SJSA1 (cell line): ENCODE data around the gene GIPC3. TPM values are rescaled to one million over a fixed set of nuclear protein-coding genes. Genes with fewer than 3 reads are reported as not detected.

Source experiments
- DNase-seq, 2 experiments: peaks; one replicate each; pipeline ENCODE4 v3.0.0-alpha.2; 2015 to 2020; ENCODE audit warnings: low spot score in 2 of 2, low read depth in 1 of 2
- H3K27ac ChIP-seq: fragments of 250-450 bp; sonication (Bioruptor Pico); 2 replicates; pipeline ENCODE4 v1.5.1; 2020; ENCODE audit warnings: mild to moderate bottlenecking, moderate library complexity
- H3K27me3 ChIP-seq: fragments of 250-450 bp; sonication (Bioruptor Pico); replicated peaks from 2 replicates; pipeline ENCODE4 v1.5.1; 2020; ENCODE audit warnings: mild to moderate bottlenecking, moderate library complexity
- H3K36me3 ChIP-seq: fragments of 250-450 bp; sonication (Bioruptor Pico); 2 replicates; pipeline ENCODE4 v1.5.1; 2020; ENCODE audit warnings: mild to moderate bottlenecking
- H3K4me1 ChIP-seq: fragments of 250-450 bp; sonication (Bioruptor Pico); replicated peaks from 2 replicates; pipeline ENCODE4 v1.6.1; 2021; ENCODE audit warnings: mild to moderate bottlenecking
- H3K4me3 ChIP-seq: fragments of 250-450 bp; sonication (Bioruptor Pico); 2 replicates; pipeline ENCODE4 v1.5.1; 2020; ENCODE audit warnings: mild to moderate bottlenecking
- H3K9me3 ChIP-seq: fragments of 250-450 bp; sonication (Bioruptor Pico); replicated peaks from 2 replicates; pipeline ENCODE4 v1.5.1; 2020; ENCODE audit warnings: mild to moderate bottlenecking
- total RNA-seq: library from RNA; depleted of rRNA; stranded (reverse); fragments of >200 nt; shearing (Covaris generic); gene quantifications from 2 replicates; pipeline ENCODE4 v1.2.3, GENCODE V29; 2014

GIPC3 gene
- total RNA-seq, 1 experiment from 2014 or later, result 13.1 TPM

DNA sequence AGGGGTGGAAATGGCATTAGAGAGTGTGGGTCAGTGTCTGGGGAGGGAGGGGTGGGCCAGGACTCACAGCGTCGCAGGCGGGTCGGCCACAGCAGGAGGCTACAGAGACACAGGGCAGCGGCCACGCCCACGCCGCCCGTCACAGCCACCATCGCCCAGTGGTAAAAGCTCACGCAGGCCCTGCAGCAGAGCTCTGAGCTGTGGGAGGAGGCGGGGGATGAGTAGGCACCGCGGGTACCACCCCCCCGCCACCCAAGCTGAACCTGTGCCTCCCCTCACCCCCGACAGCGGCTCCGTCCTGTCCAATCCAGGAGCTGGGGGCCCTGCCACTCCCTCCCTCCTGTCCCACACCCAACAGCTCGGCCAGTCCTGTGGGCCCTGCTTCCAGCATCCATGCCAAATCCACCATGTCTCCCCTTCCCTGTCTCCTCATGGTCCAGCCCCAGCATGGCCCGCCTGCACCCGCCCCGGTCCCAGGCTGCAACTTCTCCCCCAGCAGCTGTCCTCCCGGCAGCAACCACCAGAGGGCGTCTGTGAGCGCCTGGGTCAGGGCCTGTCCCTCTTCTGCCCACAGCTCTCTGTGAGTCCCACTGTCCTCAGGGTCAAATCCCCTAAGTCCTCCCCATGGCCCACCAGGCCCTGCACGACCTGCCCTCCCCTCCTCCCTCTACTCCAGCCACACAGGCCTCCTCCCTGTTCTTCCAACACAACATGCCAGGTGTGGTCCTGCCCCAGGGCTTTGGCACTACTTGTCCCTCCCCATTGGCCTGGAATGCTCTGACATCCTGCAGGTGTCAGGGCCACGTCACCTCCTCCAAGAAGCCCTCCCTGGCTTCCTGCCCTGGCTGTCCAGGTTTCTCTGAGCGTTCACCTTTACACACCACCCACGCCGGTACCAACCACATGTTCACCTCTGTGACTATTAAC lies 40.3 kb upstream of the GIPC3 start:
- H3K4me1 ChIP-seq, result peaks cover 3% of the 10 kb centered on the region; the same call in 1 of the 2 replicates
- peak; percentile 69 to 79 for DNase-seq
- no peaks in the 10 kb centered on the region for H3K9me3 ChIP-seq
- H3K36me3 ChIP-seq, result peaks cover 74% of the 10 kb centered on the region
- no peak overlapping the region for H3K4me3 ChIP-seq
- H3K27ac ChIP-seq, result no peak overlapping the region
- no peaks in the 10 kb centered on the region for H3K27me3 ChIP-seq

DNA sequence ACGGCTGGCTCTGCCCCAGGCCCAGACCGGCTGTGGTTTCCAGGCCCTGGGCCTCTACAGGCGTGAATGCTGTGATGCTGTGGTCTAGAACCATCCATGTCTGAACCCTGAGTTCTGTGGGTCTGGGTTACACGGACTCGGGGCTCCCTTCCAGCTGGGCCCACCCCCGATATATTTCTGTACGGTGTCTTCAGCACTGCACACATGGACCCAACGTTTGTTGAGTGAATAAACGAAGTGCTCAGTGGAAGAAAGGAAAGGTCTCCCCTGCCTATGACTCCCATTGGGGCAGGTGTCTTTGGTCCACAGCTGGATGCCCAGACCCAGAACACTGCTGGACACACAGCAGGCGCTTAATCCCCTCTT lies 39.6 kb upstream of the GIPC3 start:
- no peak for DNase-seq
- H3K9me3 ChIP-seq, result no peaks in the 10 kb centered on the region

DNA sequence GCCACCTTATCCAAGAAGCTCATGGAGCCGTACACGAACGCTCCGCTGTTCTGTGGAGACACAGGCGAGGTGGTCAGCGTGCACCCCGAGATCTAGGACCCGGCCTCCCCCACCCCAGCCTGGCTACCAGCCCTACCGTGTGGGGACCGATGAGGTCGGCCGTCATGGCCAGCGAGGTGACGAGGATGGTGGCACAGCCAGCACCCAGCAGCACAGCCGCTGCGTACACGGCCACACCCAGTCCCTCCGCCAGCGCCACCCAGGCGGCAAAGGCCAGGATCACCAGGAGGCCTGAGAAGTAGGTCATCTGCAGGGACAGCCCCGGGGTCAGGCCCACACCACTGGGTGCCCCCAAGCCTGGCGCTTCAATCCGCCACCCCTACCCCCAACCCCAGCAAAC lies 39.2 kb upstream of the GIPC3 start:
- Histone ChIP-seq H3K27ac (no peak overlapping the region), H3K9me3 (no peaks in the 10 kb centered on the region), H3K27me3 (no peaks in the 10 kb centered on the region), H3K4me3 (no peak overlapping the region), H3K36me3 (peaks cover 83% of the 10 kb centered on the region), H3K4me1 (peaks cover 3% of the 10 kb centered on the region; the same call in 1 of the 2 replicates)
- no peak for DNase-seq

More for the DNA sequence above, 39.6 kb upstream of the GIPC3 start:
- H3K36me3 ChIP-seq, result peaks cover 79% of the 10 kb centered on the region
- H3K4me3 ChIP-seq, result no peak overlapping the region
- H3K4me1 ChIP-seq, result peaks cover 3% of the 10 kb centered on the region; the same call in 1 of the 2 replicates
- H3K27ac ChIP-seq, result no peak overlapping the region
- no peaks in the 10 kb centered on the region for H3K27me3 ChIP-seq

DNA sequence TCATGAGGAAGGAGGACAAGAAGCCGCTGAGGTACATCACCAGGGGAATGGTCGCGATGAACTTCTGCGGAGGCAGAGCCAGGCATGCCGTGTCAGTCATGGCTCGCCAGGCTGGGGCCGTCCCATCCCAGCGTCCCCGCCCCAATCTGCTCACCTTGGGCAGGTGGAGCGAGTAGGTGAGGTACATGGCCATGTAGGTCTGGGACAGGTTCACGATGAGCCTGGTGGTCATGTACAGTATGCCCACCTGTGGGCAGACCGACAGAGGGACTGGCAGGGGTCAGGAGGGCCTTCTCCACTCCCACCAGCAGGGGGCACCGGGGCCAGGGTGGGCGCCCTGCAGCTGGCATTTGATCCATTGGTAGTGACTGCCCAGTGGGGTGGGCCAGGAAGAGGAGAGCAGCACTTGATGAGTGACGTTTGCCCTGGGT lies 38.0 kb upstream of the GIPC3 start:
- H3K4me1 ChIP-seq, result peaks cover 3% of the 10 kb centered on the region; the same call in 1 of the 2 replicates
- no peak overlapping the region for H3K27ac ChIP-seq
- no peak for DNase-seq
- H3K27me3 ChIP-seq, result no peaks in the 10 kb centered on the region
- H3K36me3 ChIP-seq, result peaks cover 89% of the 10 kb centered on the region
- no peaks in the 10 kb centered on the region for H3K9me3 ChIP-seq
- no peak overlapping the region for H3K4me3 ChIP-seq

DNA sequence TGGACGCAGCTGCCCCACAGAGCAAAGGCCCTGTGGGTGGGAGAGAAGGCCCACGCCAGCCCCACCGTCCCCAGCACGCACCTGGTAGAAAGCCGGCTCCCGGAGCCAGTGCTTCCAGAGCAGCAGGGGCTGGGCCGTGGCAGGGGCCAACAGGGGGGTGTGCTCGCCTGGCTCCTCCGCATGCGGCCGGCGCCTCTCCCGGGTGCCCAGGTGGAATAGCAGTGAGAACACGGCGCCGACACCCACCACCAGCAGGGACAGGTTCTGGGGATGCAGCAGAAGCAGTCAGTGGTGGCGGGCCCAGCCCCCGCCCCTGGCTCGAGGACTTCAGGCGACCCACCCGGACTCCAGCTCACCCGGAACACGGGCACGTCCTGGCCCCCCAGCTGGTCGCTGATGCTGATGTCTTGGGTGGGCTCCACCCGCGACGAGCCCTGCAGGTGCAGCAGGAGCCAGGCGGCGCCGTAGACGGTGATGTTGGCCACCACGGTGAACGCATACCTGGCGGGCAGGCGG lies 37.5 kb upstream of the GIPC3 start:
- no peak overlapping the region for H3K27ac ChIP-seq
- H3K4me1 ChIP-seq, result peaks cover 7% of the 10 kb centered on the region
- H3K36me3 ChIP-seq, result peaks cover 88% of the 10 kb centered on the region
- H3K27me3 ChIP-seq, result no peaks in the 10 kb centered on the region
- no peaks in the 10 kb centered on the region for H3K9me3 ChIP-seq
- no peak for DNase-seq
- H3K4me3 ChIP-seq, result no peak overlapping the region

DNA sequence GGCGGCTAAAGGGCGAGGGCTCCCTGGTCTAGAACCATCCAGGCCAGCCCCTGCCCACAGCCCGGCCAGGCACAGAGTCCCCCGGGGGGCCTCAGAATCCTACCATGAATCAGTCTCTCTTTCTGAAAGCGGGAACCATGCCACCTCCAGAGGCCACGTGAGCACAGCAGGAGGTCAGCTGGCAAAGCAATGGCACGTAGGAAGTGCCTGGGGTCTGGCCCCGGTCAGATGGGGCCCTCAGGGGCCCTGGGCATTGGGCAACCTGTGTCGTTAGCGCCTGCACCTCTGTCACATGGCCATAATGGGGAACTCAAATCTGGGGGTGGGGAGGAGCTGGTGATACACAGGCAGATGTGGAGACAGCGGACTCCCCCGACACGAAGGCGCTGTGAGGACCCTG lies 36.7 kb upstream of the GIPC3 start:
- Histone ChIP-seq H3K4me1 (peaks cover 12% of the 10 kb centered on the region), H3K36me3 (peaks cover 87% of the 10 kb centered on the region), H3K9me3 (no peaks in the 10 kb centered on the region), H3K4me3 (no peak overlapping the region), H3K27me3 (no peaks in the 10 kb centered on the region), H3K27ac (no peak overlapping the region)
- DNase-seq, result no peak

DNA sequence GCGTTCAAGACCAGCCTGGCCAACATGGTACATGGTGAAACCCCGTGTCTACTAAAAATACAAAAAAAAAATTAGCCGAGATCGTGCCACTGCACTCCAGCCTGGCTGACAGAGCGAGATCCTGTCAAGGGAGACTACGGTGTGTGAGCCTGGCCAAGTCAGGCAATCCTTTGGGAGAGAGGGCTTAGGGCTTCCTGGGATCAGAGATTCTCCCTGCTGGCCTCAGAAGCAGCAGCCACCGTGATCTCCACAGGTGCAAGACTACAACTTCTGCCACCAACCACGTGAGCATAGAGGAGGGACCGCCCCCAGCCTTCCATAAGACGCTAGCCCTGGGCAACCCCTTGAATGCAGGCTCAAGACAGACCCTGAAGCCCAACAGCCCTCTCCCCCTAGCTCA lies 35.5 kb upstream of the GIPC3 start:
- H3K27me3 ChIP-seq, result no peaks in the 10 kb centered on the region
- H3K4me3 ChIP-seq, result no peak overlapping the region
- no peak overlapping the region for H3K27ac ChIP-seq
- no peak for DNase-seq
- peaks cover 80% of the 10 kb centered on the region for H3K36me3 ChIP-seq
- H3K9me3 ChIP-seq, result no peaks in the 10 kb centered on the region
- H3K4me1 ChIP-seq, result peaks cover 16% of the 10 kb centered on the region

DNA sequence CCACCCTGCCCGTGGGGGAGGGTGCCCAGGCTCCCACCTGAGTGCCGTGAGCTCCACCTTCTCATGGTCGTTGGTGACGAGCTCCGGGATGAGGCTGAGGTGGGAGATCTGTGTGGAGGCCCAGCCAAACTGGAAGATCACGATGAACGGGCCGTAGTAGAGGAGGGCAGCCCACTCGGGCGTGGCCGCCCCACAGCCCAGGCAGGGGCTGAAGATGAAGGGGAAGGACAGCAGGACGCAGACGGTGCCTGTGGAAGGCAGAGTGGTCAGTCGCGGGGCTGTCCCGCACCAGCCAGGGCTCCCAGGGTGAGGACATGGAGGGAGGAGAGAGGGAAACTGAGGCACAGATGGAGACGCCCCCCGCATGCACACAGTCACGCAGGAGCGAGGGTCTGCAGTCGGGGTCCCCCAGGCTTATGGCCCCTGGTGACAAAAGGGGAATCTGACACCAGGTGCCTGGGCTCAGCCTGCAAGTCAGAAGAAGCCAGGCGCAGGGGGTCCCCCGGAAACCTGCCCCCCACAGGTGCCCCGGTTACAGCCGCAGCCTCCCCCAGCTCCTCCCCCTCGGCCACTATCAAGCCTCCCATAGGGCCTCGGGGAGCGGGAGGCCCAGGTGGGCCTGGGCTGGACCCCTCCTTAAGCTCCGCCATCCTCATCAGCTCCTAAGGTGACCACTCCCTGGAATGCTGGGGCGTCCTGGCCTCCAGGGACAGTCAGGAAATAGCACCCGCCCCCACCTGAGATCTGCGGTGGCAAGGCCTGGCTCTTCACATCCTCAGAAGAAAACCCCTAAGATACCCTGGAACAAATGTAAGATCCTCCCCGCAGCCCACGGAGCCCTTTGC lies 34.1 kb upstream of the GIPC3 start:
- H3K36me3 ChIP-seq, result peaks cover 76% of the 10 kb centered on the region
- no peaks in the 10 kb centered on the region for H3K9me3 ChIP-seq
- no peak overlapping the region for H3K27ac ChIP-seq
- H3K4me3 ChIP-seq, result no peak overlapping the region
- H3K4me1 ChIP-seq, result peaks cover 30% of the 10 kb centered on the region
- H3K27me3 ChIP-seq, result no peaks in the 10 kb centered on the region
- peak in 1 of 2 experiments; percentile 43 for DNase-seq

DNA sequence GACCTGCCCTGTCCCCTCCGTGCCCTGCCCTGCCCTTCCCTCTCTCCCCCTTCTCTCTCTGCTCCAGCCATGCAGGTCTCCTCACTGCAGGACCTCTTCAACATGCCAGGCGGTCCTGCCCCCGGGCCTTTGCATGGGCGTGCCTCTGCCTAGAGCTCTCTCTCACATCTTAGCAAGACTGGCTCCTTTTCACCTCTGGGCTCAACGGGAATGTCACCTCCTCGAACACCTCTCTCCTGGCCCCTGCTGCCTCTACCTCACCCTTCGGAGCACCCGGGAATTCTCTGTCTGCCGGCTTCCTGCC lies 33.5 kb upstream of the GIPC3 start:
- DNase-seq, result no peak
- H3K27me3 ChIP-seq, result no peaks in the 10 kb centered on the region
- no peak overlapping the region for H3K4me3 ChIP-seq
- peaks cover 76% of the 10 kb centered on the region for H3K36me3 ChIP-seq
- no peak overlapping the region for H3K27ac ChIP-seq
- H3K4me1 ChIP-seq, result peaks cover 35% of the 10 kb centered on the region
- H3K9me3 ChIP-seq, result no peaks in the 10 kb centered on the region

DNA sequence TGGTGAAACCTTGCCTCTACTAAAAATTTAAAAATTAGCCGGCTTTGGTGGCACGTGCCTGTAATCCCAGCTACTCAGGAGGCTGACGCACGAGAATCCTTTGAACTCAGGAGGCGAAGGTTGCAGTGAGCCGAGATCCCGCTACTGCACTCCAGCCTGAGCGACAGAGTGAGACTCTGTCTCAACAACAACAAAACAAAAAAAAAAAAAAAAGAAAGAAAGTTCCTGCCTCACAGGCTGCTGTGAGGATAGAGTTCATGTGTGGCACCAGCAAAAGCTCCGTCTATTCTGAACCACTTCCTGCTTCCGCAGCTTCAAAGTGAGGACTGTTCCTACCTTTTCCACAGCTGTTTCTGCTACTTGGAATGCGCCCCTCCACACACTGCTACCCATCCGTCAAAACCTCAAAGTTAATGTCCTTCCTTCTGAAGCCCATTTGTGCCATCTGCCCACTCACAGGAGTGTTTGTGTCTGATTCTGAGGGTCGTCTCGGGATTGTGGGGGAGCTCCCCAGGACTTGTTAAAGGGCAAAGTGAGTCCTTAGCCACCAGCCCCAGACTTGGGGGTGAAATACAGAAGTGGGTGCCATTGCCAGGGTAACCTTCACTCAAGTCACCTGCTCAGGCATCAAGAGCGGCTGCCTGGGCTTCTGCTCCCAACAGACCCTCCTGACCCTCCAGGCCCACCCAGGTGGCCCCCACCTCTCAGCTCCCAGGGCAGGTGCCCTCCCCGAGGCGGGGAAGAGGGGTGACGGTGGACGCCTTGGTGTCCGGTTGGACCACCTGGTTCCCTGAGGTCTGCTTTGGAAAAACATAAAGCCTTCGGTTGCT lies 30.8 kb upstream of the GIPC3 start:
- H3K4me1 ChIP-seq, result peaks cover 47% of the 10 kb centered on the region

DNA sequence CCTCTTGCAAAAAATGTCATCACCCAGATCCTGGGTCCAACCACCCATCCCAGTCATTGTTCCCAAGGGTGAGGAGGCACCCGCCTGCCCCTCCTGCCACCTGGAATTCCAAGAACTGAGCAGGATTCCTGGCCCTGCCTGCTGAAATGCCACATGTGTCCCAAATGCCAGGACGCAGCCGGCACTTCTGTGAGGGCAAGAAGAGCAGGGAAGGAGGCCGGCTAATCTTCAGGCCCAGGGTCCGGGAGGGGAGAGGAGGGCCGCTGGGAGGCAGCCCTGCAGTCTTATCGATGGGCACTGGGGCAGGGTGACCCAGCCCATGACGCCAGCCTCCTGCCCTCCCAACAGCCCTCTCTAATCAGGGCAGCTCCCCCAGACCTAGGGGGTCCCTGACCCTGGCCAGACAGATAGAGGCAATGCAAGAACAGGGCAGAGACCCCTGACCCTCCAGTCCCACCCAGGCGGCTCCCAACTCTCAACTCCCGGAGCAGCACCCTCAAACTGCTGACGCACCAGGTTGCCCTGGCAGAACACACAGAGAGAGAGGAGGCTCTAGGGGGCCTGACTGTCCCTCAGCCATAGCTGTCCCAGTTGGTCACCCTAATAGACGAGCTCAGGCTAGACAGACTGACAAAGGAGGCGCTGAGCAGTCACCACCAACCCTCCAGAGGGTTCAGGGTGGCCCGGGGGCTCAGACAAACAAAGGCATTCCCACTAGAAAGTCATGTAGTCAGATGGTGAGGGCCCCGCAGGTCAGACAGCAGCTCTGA lies 29.4 kb upstream of the GIPC3 start:
- DNase-seq, result peak in 1 of 2 experiments; percentile 45
- Histone ChIP-seq H3K36me3 (peaks cover 46% of the 10 kb centered on the region), H3K27ac (no peak overlapping the region)

More for the DNA sequence above, 30.8 kb upstream of the GIPC3 start:
- no peak for DNase-seq
- peaks cover 57% of the 10 kb centered on the region for H3K36me3 ChIP-seq
- H3K27ac ChIP-seq, result no peak overlapping the region
- H3K4me3 ChIP-seq, result no peak overlapping the region
- H3K9me3 ChIP-seq, result peaks cover 4% of the 10 kb centered on the region
- H3K27me3 ChIP-seq, result no peaks in the 10 kb centered on the region

DNA sequence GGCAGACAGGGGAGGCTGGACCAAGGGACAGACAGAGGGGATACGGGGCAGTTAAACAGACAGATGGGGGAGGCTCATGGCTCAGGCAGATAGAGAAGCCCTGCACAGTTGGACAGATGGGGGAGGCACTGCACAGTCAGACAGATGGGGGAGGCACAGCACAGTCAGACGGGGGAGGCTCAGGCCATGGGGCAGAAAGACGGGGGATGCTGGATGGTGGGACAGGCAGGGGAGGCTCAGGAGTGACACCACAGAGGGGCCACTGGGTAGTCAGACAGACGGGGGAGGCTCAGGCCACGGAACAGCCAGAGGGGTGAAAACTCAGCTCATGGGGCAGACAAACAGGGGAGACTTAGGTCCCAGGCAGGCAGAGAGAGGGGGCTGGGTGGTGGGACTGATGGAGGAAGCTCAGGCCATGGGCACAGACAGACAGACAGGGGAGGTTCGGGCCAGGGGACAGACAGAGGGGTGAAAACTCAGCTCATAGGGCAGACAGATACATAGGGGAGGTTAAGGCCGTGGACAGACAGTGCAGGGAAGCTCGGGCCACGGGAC lies 28.8 kb upstream of the GIPC3 start:
- peak in 1 of 2 experiments; percentile 43 for DNase-seq
- H3K27ac ChIP-seq, result peak overlapping the region; percentile 13; the same call in 1 of the 2 replicates

More for the DNA sequence above, 29.4 kb upstream of the GIPC3 start:
- H3K4me3 ChIP-seq, result peak overlapping the region; percentile 98
- H3K27me3 ChIP-seq, result no peaks in the 10 kb centered on the region
- peaks cover 47% of the 10 kb centered on the region for H3K4me1 ChIP-seq
- H3K9me3 ChIP-seq, result peaks cover 4% of the 10 kb centered on the region

More for the DNA sequence above, 28.8 kb upstream of the GIPC3 start:
- Histone ChIP-seq H3K27me3 (no peaks in the 10 kb centered on the region), H3K9me3 (peaks cover 4% of the 10 kb centered on the region), H3K36me3 (peaks cover 40% of the 10 kb centered on the region), H3K4me3 (peak overlapping the region; percentile 98), H3K4me1 (peaks cover 47% of the 10 kb centered on the region)
